PC-9 (cell line): Measurements from ENCODE around the gene LYSMD2. TPM values are rescaled to one million over a fixed set of nuclear protein-coding genes. Genes with fewer than 3 reads are reported as not detected.

Source experiments
- BruUV-seq: library from RNA; stranded (reverse); fragments of 400-500 nt; replicated peaks from 2 replicates; lab custom pipeline; 2021; lab: Mats Ljungman, UMichigan
- CTCF ChIA-PET: fragments of 300-600 bp; sonication (Branson Sonifier 250); formaldehyde crosslinking; loops from one replicate; lab custom pipeline; 2022; ENCODE audit warnings: antibody characterized with exemption; lab: Charles Lee
- POLR2A ChIA-PET: fragments of 300-600 bp; sonication (Branson Sonifier 250); formaldehyde crosslinking; loops from one replicate; lab custom pipeline; 2022; ENCODE audit warnings: antibody characterized with exemption; ENCODE audit not compliant: unreplicated experiment; lab: Charles Lee
- DNase-seq, 2 experiments: peaks; one replicate each; pipeline versions ENCODE4 v3.0.0 to v3.0.0-alpha.2; 2015 to 2022; ENCODE audit warnings: mixed read lengths in 1 of 2
- H2AFZ ChIP-seq: fragments of 200-600 bp; sonication (generic); 2 replicates; pipeline ENCODE4 v1.8.1; 2017; ENCODE audit warnings: antibody characterized with exemption
- H3F3A ChIP-seq: fragments of 200-600 bp; sonication (generic); 2 replicates; pipeline ENCODE4 v1.8.1; 2017; ENCODE audit warnings: antibody characterized with exemption, mild to moderate bottlenecking, low read depth; ENCODE audit not compliant: insufficient read depth
- H3K27ac ChIP-seq: fragments of 200-600 bp; sonication (generic); 2 replicates; pipeline ENCODE4 v1.6.1; 2016; ENCODE audit warnings: mixed run types
- H3K27me3 ChIP-seq: fragments of 200-600 bp; sonication (generic); 2 replicates; pipeline ENCODE4 v1.6.1; 2016; ENCODE audit warnings: low read depth, mixed run types; ENCODE audit not compliant: insufficient read depth
- H3K36me3 ChIP-seq: fragments of 200-600 bp; sonication (generic); 2 replicates; pipeline ENCODE4 v1.6.1; 2016; ENCODE audit warnings: low read depth, mixed run types
- H3K4me1 ChIP-seq: fragments of 200-600 bp; sonication (generic); replicated peaks from 2 replicates; pipeline ENCODE4 v1.6.1; 2016; ENCODE audit warnings: mixed run types; ENCODE audit not compliant: insufficient read depth
- H3K4me2 ChIP-seq: fragments of 200-600 bp; sonication (generic); 2 replicates; pipeline ENCODE4 v1.6.1; 2017; ENCODE audit warnings: mixed run types
- H3K4me3 ChIP-seq: fragments of 200-600 bp; sonication (generic); 2 replicates; pipeline ENCODE4 v1.6.1; 2016; ENCODE audit warnings: mixed run types
- H3K79me2 ChIP-seq: fragments of 200-600 bp; sonication (generic); 2 replicates; pipeline ENCODE4 v1.6.1; 2017; ENCODE audit warnings: low read depth, mixed run types
- H3K9me2 ChIP-seq: fragments of 200-600 bp; sonication (generic); 2 replicates; pipeline ENCODE4 v1.8.1; 2017; ENCODE audit warnings: mild to moderate bottlenecking; ENCODE audit not compliant: insufficient read depth
- H3K9me3 ChIP-seq: fragments of 200-600 bp; sonication (generic); 2 replicates; pipeline ENCODE4 v1.8.1; 2016; ENCODE audit warnings: low read depth; ENCODE audit not compliant: insufficient read depth
- H4K20me1 ChIP-seq: fragments of 200-600 bp; sonication (generic); 2 replicates; pipeline ENCODE4 v1.8.1; 2017; ENCODE audit not compliant: insufficient read depth
- CTCF ChIP-seq: fragments of 200-600 bp; sonication (generic); conservative IDR thresholded peaks from 2 replicates; pipeline ENCODE4 v1.6.1; 2017; ENCODE audit warnings: mixed run types, antibody characterized with exemption, mild to moderate bottlenecking, moderate library complexity
- EZH2 ChIP-seq: fragments of 200-600 bp; sonication (generic); IDR thresholded peaks from 2 replicates; pipeline ENCODE4 v1.8.0; 2017; ENCODE audit warnings: antibody characterized with exemption, low read depth
- intact Hi-C: fragments of 100-400 bp; cut with micrococcal nuclease; formaldehyde crosslinking; loops from one replicate; pipeline ENCODE4 v1.10.0; 2022; ENCODE audit not compliant: unreplicated experiment
- total RNA-seq: library from RNA; stranded (reverse); gene quantifications from 2 replicates; pipeline ENCODE4 v1.2.3, GENCODE V29; 2021

The LYSMD2 gene
- total RNA-seq, 1 experiment from 2014 or later = 11.1 TPM

GRCh38 chr15:51754267-51754666, 16.8 kb upstream of the LYSMD2 start:
- Histone ChIP-seq H3K4me2 (no peak overlapping the region), H3K4me3 (no peak overlapping the region), H3K27ac (no peak overlapping the region), H3K36me3 (no peaks in the 10 kb centered on the region), H3K27me3 (peaks cover 8% of the 10 kb centered on the region; the same call in 1 of the 2 replicates), H3K9me2 (no peaks in the 10 kb centered on the region), H3K79me2 (no peaks in the 10 kb centered on the region), H4K20me1 (no peaks in the 10 kb centered on the region), H3K9me3 (no peaks in the 10 kb centered on the region), H3F3A (no peaks in the 10 kb centered on the region), H2AFZ (no peak overlapping the region), H3K4me1 (no peaks in the 10 kb centered on the region)
- intact Hi-C loops = no loop called here
- no peak for DNase-seq
- TF ChIP-seq EZH2 (no peak), CTCF (no peak)
- BruUV-seq = no TSS peak
- POLR2A ChIA-PET = no interaction called here
- CTCF ChIA-PET = no interaction called here

GRCh38 chr15:51752888-51753287, 15.4 kb upstream of the LYSMD2 start:
- Histone ChIP-seq H3K4me2 (no peak overlapping the region), H3K79me2 (no peaks in the 10 kb centered on the region), H3K9me2 (no peaks in the 10 kb centered on the region), H3K9me3 (no peaks in the 10 kb centered on the region), H3K4me1 (no peaks in the 10 kb centered on the region), H3K27ac (no peak overlapping the region), H2AFZ (no peak overlapping the region), H4K20me1 (no peaks in the 10 kb centered on the region), H3K27me3 (peaks cover 8% of the 10 kb centered on the region; the same call in 1 of the 2 replicates), H3K36me3 (no peaks in the 10 kb centered on the region), H3K4me3 (no peak overlapping the region), H3F3A (no peaks in the 10 kb centered on the region)
- CTCF ChIA-PET = no interaction called here
- POLR2A ChIA-PET = no interaction called here
- no TSS peak for BruUV-seq
- intact Hi-C loops = no loop called here
- no peak for TF ChIP-seq CTCF
- no peak for TF ChIP-seq EZH2
- DNase-seq = no peak

GRCh38 chr15:51751697-51752683, 14.5 kb upstream of the LYSMD2 start:
- H3K4me3 ChIP-seq = peak overlapping the region; percentile 62; the same call in 1 of the 2 replicates
- H3K4me1 ChIP-seq = no peaks in the 10 kb centered on the region
- H3K27me3 ChIP-seq = peaks cover 8% of the 10 kb centered on the region; the same call in 1 of the 2 replicates
- peak overlapping the region; percentile 75 for H3K4me2 ChIP-seq
- peak overlapping the region; percentile 84 for H2AFZ ChIP-seq
- intact Hi-C loops = no loop called here
- ChIA-PET POLR2A (interaction anchor here (0.5 kb wide), 1 partner anchor 1327 kb away, joined by 5 read pairs; no protein-coding TSS in a partner anchor), CTCF (no interaction called here)
- no TSS peak for BruUV-seq
- no peak for TF ChIP-seq CTCF
- TF ChIP-seq EZH2 = no peak
- H3K9me3 ChIP-seq = no peaks in the 10 kb centered on the region
- H3K79me2 ChIP-seq = no peaks in the 10 kb centered on the region
- no peaks in the 10 kb centered on the region for H3K9me2 ChIP-seq
- H3F3A ChIP-seq = no peaks in the 10 kb centered on the region
- H3K36me3 ChIP-seq = no peaks in the 10 kb centered on the region
- DNase-seq = peak in 1 of 2 experiments; percentile 40
- H4K20me1 ChIP-seq = no peaks in the 10 kb centered on the region
- no peak overlapping the region for H3K27ac ChIP-seq
